Measurements from ENCODE around the gene SPDYE3.
"Not testable (repeated sequence)": the region's sequence is repeated elsewhere in the genome, so short reads cannot be mapped to it uniquely, and the experiment has no call there.

DNA sequence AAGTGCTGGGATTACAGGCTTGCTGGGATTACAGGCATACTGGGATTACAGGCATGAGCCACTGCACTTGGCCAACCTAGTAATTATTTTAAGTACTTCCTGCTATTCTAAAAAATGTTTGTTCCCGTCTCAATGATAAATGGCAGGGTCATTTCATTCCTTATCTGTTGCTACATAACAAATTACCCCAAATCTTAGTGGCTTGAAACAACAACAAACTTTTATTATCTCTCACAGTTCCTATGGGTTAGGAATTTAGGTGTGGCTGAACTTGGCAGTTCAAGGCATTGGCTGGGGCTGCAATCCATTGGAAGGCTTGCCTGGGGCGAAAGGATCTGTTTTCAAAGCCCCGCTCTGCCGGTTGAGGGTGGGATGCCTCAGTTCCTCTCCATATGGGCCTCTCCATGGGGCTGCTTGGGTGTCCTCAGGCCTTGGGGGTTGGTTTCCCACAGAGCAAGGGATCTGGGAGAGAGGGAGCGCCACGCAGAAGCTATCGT lies 42.8 kb upstream of the SPDYE3 start:
- not testable (repeated sequence) for TF ChIP-seq CTCF (IDR thresholded peaks at IDR 0.05; ENCODE audit: poor library complexity); EZH2 (IDR thresholded peaks at IDR 0.05; ENCODE audit: borderline replicate concordance); EZH2phosphoT487 (IDR thresholded peaks at IDR 0.05; ENCODE audit: low read depth, severe bottlenecking, unreplicated experiment)

All from hepatocyte (in vitro differentiated cells).